GM18907 (cell line): ENCODE data around the gene LYL1.

Experiments
- ATAC-seq: cut with Tn5 transposase; IDR thresholded peaks from one replicate; pipeline ENCODE4 v1.9.1; 2021; ENCODE audit warnings: mild to moderate bottlenecking, moderate library complexity; ENCODE audit not compliant: unreplicated experiment

LYL1 gene

DNA sequence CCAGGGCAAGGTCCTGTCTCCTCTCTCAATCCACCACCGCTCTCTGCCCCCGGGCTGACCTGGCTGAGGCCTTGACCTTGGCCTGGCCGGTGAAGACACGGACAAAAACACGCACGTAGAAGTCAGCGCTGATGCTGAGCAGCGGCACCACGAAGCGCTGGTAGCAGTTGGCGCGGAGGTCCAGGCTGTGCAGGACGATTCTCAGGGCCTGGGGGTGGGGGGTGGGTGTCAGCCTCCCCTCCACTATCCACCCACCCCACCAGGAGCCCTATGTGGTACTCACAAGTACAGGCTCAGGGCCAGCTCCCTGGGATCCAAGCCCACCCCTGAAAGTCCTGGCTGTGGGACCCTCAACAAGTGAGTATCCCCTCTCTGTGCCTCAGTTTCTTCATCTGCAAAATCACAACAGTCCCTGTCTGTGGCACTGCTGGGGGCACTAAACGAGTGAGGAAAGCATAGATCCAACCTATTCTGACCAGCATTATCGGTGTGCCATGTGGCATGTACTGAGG lies 7.5 kb upstream of the LYL1 start:
- ATAC-seq, result no peak

DNA sequence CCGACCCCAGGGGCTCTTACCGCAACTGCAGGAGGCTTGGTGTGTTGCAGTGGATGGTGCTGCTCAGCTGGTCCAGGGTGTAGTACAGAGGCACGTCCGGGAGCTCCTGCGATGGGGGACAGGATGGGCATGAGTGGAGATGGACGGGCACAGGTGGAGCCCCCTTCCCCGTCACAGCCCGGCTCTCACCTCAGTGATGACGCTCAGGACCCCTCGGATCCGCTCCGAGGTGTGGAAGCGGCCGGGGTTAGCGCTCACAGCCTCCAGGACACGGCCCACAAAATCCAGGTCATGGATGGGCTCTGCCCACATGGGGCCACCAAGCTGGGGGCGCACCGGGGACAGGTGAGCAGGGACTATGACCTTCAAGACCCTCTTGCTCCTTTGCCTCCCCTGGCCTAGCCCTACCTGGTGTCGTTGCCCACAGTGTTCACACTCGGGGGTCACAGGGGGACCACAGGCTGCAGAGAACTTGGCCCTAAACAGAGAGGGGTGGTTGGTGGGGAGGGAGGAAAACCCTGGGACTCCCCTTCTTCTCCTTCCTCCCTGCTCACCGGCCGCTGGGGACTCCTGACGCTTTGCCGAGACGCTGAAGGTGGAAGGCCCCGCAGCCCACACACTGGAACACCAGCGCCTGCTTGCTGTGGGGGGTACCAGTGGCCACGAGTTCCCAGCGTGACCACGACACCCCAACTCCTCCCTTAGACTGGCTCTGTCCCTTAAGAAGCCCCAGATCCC lies 6.9 kb upstream of the LYL1 start:
- ATAC-seq, result no peak

DNA sequence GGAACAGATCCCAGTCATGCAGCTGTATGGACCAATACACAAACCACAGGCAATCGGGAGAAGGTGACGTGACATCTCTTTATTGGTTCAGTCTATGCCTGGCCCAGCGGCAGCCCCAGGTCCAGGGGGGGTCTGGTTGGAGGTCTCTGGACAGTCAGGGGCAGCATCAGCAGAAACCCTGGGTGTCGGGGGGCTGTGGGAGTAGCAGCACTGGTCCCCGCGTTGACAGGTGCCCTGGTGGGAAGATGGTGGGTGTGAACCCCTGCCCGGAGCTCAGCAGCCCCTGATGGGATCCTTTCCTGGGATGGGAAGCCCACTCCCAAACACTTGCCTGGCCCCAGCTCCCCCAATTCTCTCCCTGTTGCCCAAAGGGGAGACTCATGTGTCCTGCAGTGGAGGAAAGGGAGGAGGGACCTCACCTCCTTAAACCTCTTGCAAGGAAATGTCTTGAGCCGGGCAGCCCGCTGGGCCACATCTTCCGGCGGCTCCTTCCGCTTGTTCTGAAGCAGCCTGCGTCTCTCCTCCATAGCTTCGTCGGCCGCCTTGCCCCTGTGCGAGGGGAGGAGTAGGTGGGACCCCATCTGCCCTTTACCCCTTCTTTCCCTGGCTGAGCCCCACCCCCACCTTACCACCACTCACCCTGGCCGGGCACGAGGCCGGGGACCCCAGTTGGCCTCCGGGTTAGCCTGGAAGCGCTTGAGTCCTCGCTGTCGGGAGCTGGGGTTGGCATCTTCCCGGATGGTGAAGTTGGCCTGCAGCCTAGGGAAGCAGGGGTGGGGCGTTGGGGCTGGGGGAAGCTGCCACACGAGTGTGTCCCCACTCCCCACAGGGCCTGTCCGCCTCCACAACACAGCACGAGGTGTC lies 2.4 kb upstream of the LYL1 start:
- ATAC-seq, result peak; percentile 5

DNA sequence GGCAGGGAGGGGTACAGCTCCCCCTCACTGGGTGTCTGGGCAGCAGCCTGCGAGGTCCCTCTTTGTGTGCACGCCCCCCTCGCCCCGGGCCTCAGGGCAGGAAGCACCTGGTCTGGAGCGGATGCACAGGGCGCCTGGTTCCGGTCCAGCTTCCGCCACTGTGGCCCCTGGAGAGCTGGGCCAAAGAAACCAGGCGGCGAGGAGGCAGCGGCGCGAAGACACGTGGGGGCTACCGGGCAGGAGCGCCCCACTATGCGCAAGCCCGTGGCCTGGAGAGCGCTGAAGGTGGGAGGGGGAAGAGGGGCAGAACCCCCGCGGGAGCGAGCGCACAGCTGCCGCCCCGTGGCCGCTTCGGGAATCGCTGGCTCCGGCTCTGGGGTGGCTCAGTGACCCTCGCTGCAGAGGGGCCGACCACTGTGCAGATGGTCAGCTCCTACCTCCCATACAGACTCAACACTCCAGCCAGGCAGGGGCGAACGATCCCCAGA lies 1.7 kb upstream of the LYL1 start:
- ATAC-seq, result peak; percentile 39

DNA sequence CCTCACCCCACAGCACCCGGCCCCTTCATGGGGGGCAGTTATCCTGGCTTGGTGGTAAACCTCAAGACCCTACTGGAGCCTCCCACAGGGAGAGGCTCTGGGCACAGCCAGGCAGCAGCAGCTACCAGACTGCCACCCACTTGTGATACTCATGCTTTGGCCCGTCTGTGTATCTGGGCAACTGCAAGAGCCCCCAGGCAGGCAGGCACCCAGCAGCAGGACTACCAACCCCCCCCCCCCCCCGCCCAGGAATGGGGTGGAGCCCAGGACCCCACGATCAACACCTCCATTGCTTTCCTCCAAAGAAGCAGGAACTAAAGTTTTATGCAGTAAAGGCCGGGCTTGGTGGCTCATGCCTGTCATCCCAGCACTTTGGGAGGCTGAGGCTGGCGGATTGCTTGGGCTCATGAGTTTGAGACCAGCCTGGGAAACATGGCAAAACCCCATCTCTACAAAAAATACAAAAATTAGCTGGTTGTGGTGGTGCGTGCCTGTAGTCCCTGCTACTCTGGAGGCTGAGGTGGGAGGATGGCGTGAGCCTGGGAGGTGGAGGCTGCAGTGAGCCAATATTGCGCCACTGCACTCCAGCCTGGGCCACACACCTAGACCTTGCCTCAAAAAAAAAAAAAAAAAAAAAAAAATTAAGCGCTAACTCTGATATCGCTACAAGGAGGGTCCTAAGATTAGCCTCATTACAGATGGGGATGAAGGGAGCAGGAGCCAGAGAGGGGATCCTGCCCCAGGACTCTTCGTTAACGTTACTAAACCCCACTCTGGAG lies 1.1 kb upstream of the LYL1 start:
- ATAC-seq, result no peak

DNA sequence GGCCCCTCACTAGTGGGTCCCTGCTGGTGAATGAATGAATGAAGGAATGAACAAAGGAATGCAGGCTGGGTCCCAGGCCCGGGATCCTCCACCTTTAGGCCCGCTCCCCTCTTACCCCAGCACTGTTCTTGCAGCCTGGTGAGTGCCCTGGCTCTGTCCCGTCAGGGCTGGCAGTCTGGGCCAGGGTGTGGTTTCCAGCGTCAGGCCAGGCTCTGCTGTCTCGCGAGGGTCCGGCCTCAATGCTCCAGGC lies 317 bp downstream of the LYL1 start:
- ATAC-seq, result peak; percentile 2

DNA sequence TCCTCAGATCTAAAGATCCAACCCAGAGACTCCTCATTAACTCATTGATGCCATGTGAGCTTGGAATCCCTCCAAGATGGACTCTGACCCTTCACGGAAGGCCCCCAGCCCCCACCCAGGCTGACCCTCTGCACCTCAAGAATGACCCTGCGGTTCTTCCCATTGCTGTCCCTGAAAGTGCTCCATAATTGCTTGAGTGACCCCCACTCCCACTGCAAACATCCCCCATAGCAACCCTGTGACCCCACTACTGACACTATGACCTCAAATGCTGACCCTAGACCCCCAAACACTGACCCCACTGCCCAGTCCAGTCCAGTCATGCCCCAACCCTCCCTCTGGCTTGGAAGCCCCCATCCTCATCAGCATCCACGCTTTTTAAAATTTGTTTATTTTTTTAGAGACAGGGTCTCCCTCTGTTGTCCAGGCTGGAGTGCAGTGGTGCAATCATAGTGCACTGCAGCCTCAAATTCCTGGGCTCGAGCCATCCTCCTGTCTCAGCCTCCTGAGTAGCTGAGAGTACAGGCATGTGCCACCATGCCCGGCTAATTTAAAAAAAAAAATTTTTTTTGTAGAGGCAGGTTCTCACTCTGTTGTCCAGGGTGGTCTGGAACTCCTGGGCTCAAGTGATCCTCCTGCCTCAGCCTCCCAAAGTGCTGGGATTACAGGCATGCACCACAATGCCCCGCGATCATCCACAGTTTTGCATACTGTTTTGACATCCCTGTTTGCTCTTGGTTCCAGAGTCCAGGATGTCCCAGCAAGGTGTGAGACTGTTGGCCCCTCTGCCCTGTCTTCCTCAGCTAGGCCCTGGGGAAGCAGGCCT lies 855 bp downstream of the LYL1 start:
- ATAC-seq, result no peak

DNA sequence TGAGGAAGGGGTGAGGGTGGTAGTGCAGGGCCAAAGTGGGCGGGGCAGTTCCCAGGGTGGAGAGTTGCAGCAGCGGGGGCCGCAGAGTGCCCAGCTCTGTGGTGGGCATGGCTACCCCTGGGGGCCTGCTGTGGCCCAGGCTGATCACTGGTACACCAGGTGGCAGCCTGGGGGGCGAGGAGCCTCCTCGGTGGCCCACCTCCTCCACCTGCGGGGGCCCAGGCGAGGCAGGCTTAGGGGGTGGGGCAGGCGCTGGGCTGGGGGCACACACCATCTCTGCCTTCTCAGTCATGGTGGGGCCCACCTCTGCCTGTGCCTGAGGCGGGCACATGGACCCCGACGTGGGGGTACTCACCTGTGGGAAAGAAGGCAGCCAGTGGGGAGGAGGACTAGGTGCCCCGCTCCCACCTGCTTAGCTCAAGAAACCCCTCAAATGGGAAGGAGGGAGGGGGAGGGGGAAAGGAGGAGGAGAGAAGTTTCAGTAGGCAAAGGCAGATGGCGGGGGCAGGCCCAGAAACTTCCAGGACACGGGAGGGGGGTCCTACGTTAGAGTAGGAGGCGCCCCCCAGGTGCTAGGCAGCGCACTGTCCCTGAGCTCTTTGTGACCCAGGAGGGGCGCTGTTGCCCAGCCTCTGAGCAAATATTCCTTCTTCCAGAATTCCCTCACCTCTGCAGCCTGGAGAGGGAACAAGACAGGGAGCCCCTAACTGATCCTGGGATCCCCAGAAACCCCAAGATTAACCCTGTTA lies 1.6 kb downstream of the LYL1 start:
- ATAC-seq, result no peak

DNA sequence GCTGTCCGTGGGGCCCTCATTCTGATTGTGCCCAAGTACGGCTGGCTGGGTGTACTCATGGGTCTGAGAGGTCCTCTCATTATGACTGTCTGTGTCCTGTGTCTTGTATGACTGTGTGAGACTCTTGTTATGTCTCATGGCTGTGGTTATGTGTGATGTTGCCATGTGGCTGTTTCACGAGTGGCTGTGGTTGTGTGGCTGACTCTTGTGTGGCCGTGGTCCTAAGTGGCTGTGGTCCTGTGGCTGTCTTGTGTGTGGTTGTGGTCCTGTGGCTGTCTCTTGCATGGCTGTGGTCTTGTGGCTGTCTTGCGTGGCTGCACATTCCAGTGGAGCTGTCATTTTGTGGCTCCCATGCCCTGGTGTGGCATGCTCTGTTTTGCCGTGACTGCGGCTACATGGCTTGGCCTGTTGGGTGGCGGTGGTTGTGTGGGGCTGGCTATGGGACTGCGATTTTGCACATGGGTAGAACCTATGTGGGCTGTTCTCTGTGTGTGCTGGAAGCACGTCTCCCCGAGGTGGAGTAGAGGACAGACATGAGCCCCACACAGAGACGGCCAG lies 2.5 kb downstream of the LYL1 start:
- ATAC-seq, result no peak

DNA sequence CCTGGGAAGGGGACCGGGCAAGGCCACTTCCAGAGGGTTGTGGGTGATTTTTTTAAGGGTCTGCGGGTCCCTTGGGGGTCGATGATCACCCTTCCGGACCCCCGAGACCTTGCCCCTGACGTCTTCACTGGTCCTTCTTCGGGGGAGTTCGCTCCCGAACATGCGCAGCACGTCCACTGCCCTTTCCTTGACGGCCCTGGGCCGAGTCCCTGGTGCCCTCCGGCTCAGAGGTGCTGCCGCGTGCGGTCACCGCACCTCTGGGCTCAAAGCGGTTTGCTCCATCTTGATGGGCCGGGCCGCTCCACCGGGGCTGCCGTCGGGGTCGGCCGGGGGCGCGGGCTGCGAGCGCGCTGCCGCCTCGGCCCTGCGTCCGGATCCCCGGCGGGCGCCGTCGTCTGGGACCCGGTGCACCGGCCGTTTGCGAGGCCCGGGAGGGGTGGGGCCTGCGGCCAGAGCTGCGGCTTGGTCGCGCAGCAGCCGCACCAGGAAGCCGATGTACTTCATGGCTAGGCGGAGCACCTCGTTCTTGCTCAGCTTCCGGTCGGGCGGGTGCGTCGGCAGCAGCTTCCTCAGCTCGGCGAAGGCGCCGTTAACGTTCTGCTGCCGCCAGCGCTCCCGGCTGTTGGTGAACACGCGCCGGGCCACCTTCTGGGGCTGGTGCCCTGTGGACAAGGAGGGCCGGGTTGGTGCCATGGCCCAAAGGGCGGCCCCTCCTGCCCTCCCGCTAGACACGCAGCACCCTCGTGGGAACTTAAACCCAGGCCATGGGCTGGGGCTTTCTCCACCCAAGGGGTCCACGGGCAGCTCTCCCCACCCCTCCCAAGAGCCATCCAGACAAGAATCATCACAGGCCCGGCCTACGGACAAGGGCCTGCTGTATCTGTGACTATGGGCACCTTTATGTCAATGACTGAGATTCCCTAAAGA lies 3.3 kb downstream of the LYL1 start:
- ATAC-seq, result no peak

DNA sequence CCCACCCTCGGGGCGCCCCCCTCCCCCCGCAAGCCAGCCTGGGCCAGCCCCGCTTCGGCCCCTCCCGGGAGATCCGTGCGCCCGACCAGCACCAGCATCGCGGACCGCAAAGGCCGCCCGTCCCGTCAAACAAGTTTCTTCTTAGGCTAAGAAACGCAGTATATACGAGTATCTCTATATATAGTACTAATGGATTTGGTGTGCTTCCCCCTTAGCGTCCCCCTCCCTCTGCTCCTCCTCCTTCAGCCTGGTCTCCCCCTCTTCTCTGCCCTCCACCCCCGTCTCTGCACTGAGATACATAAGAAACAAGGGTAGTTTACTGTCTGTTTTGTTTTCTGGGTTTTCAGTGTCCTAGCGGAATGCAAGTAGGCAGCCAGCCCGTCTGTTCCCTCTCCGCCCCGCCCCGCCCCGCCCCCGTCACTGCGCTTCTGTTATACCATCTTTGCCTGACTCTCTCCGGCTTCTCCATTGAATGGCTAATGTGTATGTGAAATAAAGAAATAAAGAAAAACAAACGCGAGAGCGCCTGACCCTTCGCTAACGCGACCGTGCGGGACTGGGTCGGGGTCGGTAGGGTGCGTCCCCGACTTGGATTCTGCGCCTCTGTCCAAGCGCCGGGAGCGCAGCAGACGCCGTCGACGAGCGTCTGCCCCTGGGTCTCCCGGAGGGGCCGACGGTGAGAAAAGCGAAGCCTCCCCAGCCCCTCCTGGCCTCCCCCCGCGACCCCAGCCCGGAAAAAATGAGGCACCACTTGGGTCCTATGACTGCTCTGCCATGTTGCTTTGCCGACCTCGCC lies 4.2 kb downstream of the LYL1 start:
- ATAC-seq, result no peak

DNA sequence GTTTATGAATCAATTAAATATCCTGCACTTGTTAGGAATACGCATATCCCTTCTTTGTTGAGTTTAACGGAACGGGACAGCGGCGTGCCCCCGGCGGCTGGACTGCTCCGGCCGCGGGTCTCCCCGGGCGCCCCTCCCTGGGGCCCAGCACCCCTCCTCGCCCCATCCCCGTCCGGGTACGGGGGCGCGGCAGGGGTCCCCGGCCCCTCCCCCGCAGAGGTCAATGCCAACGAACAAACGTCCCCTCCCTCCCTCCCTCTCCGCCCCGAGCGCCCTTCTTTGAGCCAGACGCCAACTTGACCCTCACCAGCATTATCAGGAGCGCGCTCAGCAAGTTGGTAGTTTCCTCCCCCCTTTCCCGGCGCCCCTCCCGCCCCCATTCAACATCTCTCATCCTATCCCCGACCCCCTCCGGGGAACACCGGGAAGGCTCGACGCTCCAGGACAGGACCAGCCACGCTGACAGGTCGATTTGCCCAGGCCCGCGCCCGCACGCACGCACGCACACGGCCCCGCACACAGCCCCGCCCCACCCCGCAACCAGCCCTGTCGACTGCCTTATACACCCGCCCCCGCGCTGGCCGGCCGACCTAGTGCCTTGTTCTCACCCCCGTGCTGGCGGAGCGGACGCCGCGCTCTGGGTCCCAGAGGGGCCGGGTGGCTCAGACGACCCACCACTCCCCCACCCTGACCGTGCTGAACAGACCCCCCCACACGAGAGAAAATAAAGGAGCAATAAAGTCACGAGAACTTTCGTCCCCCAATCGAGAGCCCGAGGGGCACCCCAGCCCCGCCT lies 5.0 kb downstream of the LYL1 start:
- no peak for ATAC-seq

DNA sequence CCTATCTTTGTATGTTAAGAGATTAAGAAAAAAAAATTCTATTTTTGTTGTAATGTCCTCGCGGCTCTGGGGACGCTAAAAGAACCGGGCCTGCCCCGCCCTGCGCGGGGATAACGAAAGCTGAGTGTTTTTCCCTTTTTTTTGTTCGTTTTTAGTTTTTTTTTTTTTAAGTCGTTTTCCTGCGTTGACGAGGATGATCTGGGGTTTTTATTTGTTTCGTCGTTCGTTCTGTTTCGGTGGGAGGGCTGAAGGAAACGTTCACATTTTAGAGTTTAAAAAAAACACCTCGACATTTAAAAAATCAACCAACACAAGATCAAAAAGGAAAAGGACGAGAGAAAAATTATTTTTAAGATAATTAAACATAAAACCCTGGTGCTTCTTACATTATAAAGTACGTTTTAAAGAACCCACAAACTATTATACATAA lies 5.6 kb downstream of the LYL1 start:
- ATAC-seq, result no peak

DNA sequence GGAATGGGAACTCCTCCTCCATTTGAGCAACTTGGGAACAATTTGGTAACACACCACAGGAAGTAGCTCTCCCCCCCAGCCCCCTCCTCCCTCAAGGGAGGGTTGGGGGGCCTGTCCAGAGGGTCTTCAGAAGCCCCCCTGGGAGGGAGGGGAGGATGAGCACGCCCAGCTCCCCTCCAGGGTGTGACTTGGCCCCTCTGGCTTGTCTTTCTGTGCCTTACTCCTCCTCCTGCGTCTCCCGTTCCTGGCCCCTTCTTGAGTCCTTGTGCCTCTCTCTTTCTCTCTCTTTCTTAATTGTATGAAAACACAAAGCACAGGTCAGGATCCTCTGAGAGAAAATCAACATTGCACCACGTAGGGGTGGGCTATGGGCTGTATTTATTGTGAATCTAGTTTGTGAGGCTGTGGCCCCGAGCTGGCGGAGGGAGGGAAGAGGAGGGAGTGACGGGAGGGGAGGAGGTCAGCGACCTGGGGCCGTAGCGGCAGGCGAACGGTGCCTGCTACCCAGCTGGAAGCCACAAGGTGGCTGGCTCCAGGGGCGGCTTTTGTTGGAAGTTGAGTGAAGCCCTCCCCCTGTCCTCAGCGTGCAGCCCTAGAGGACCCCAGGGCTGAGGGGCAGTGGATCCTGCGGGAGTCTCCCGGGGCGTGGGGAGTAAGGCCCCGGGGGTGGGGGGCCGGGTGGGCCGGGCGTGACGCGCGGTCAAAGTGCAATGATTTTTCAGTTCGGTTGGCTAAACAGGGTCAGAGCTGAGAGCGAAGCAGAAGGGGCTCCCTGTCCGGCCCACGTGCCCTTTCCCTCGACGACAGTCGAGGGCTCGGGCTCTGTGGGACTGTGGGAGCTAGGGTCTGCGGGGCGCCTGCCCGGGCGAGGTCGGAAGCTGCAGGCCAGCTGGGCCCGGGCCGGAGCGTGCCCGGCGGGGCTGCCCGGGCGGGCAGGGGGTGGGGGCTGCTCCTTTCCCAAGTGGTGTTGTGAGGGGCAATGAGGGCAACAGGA lies 6.4 kb downstream of the LYL1 start:
- no peak for ATAC-seq

DNA sequence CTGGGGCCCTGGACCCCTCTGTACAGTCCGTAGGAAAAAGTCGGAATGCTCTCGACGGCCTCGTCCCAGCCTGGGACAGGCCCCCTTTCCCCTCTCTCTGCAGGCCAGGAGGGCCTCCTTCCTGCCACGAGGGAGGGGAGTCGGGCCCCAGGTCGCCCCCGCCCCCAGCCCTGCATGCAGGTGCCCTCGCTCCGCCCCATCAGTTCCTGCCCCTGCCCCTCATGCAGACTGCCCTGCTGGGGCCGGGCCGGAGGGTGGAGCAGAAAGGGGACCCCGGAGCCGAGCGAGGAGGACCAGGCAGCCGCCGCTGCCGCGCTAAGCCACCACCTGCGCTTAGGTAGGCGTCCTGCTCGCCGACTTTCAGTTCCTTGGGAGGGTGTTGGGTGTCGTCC lies 7.3 kb downstream of the LYL1 start:
- ATAC-seq, result no peak
